ENCODE data around the gene MRPL37. TPM values are rescaled to one million over a fixed set of nuclear protein-coding genes. Genes with fewer than 3 reads are reported as not detected.

MRPL37 gene
- total RNA-seq, 1 experiment from 2014 or later = 138 TPM

DNA sequence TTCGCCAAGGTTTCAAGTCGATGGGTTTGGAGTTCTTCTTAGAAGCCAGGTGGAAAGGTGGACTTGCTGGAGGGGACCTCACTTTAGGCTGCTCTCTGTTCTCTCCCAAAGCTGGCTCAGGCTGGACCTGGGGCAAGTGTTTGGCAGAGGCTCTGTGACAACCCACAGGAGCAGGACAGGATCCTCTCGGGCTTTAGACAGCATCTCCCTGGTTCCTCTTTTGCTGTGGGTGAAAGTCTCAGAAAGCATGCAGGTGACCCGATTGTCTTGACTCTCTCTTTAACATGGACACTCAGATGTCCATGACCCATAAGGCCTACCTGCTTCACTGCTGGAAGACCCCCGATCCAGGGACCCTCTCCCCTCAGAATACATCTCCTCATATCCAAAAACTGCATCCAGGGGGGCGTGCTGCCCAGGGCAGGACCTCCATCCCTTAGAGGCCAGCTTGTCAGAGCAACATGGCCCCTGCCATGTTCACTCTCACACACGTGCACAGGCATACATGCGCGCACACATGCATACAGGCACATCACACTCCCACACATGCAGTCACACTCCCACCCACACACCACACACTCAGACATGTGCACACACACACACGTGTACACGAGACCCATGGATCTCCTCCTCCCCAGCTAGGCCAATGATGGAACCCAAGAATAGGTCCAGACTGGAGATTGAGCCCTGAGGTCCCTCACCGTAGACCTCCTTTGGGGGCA is 21.3 kb downstream of the MRPL37 start:
- H3K4me3 ChIP-seq (ENCODE audit: low read depth in 2 of 2, low read length in 2 of 2) = no peak overlapping the region
- intact Hi-C loops (cut with micrococcal nuclease; ENCODE audit: unreplicated experiment) = no loop called here
- DNase-seq (ENCODE audit: low read depth, low spot score) (no peak), ATAC-seq (no peak)
- no TSS peak for BruUV-seq (replicated peaks)
- no peak overlapping the region for H3K27ac ChIP-seq (ENCODE audit: low read length)
- H3K36me3 ChIP-seq (ENCODE audit: control insufficient read depth, insufficient read depth, low read length) = peaks cover 6% of the 10 kb centered on the region
- ChIA-PET CTCF (no interaction called here), POLR2A (interaction anchor here (0.6 kb wide), 1 partner anchor 32 kb away, joined by 3 read pairs; no protein-coding TSS in a partner anchor)
- H3K27me3 ChIP-seq (ENCODE audit: control insufficient read depth, insufficient read depth, low read length) = no peaks in the 10 kb centered on the region
- in situ Hi-C loops (cut with HindIII; ENCODE audit: low pct_unique_long_range_greater_than_20kb, low sequenced_read_pairs) = no loop called here
- no peaks in the 10 kb centered on the region for H3K9me3 ChIP-seq (ENCODE audit: control insufficient read depth, insufficient read depth, low read depth, low read length)
- H3K4me1 ChIP-seq (ENCODE audit: control insufficient read depth, insufficient read depth, low read length) = no peaks in the 10 kb centered on the region
- TF ChIP-seq, protein P1, sequence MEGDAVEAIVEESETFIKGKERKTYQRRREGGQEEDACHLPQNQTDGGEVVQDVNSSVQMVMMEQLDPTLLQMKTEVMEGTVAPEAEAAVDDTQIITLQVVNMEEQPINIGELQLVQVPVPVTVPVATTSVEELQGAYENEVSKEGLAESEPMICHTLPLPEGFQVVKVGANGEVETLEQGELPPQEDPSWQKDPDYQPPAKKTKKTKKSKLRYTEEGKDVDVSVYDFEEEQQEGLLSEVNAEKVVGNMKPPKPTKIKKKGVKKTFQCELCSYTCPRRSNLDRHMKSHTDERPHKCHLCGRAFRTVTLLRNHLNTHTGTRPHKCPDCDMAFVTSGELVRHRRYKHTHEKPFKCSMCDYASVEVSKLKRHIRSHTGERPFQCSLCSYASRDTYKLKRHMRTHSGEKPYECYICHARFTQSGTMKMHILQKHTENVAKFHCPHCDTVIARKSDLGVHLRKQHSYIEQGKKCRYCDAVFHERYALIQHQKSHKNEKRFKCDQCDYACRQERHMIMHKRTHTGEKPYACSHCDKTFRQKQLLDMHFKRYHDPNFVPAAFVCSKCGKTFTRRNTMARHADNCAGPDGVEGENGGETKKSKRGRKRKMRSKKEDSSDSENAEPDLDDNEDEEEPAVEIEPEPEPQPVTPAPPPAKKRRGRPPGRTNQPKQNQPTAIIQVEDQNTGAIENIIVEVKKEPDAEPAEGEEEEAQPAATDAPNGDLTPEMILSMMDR (IDR thresholded peaks at IDR 0.05) = no peak
- no peak for TF ChIP-seq TCF7L2 (IDR thresholded peaks at IDR 0.05; ENCODE audit: low read depth, low read length)
- TF ChIP-seq SIN3A (IDR thresholded peaks at IDR 0.05; ENCODE audit: borderline replicate concordance, insufficient read depth, low read depth, low read length) = no peak
- no peak for TF ChIP-seq POLR2AphosphoS5 (IDR thresholded peaks at IDR 0.05; ENCODE audit: low read depth, low read length)
- TF ChIP-seq, protein P2, sequence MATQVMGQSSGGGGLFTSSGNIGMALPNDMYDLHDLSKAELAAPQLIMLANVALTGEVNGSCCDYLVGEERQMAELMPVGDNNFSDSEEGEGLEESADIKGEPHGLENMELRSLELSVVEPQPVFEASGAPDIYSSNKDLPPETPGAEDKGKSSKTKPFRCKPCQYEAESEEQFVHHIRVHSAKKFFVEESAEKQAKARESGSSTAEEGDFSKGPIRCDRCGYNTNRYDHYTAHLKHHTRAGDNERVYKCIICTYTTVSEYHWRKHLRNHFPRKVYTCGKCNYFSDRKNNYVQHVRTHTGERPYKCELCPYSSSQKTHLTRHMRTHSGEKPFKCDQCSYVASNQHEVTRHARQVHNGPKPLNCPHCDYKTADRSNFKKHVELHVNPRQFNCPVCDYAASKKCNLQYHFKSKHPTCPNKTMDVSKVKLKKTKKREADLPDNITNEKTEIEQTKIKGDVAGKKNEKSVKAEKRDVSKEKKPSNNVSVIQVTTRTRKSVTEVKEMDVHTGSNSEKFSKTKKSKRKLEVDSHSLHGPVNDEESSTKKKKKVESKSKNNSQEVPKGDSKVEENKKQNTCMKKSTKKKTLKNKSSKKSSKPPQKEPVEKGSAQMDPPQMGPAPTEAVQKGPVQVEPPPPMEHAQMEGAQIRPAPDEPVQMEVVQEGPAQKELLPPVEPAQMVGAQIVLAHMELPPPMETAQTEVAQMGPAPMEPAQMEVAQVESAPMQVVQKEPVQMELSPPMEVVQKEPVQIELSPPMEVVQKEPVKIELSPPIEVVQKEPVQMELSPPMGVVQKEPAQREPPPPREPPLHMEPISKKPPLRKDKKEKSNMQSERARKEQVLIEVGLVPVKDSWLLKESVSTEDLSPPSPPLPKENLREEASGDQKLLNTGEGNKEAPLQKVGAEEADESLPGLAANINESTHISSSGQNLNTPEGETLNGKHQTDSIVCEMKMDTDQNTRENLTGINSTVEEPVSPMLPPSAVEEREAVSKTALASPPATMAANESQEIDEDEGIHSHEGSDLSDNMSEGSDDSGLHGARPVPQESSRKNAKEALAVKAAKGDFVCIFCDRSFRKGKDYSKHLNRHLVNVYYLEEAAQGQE (IDR thresholded peaks at IDR 0.05; ENCODE audit: insufficient read depth in 1 of 2, low read depth in 2 of 2, low read length in 1 of 2) = no peak

DNA sequence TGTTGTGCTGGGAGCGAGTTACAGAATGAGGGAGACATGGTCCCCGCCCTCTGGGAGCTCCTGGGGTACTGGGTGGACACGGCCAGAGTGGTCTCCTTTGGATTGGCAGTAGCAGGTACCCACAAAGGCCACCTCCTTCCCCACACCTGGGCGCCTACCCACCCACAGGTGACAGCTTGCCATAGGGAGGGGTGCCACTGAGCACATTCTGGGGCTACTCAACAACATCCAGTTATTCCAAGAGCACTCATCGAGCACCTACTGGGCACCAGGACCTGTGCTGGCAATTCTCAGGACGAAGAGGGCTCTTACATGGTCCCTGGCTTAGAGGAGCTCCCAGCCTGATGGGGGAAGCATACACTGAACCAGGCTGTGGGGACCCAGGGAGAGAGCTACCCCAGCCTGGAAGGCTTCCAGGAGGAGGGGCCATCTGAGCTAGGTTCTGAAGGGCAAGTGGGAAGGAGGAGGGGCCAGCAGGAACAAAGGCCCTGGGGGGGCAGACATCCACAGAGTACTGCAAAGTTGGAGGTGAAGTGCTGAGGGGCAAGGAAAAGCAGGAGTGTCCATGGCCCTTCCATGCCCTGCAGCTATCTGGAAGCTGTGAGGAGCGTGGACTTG is 22.0 kb downstream of the MRPL37 start:
- in situ Hi-C loops (cut with HindIII; ENCODE audit: low pct_unique_long_range_greater_than_20kb, low sequenced_read_pairs) (no loop called here), intact Hi-C loops (cut with micrococcal nuclease; ENCODE audit: unreplicated experiment) (no loop called here)
- ATAC-seq (no peak), DNase-seq (ENCODE audit: low read depth, low spot score) (no peak)
- BruUV-seq (replicated peaks) = no TSS peak
- H3K9me3 ChIP-seq (ENCODE audit: control insufficient read depth, insufficient read depth, low read depth, low read length) = no peaks in the 10 kb centered on the region
- POLR2A ChIA-PET = interaction anchor here (0.6 kb wide), 1 partner anchor 32 kb away, joined by 3 read pairs; no protein-coding TSS in a partner anchor
- CTCF ChIA-PET = interaction anchor here (0.5 kb wide), 1 partner anchor 277 kb away, joined by 3 read pairs; no protein-coding TSS in a partner anchor
- peaks cover 3% of the 10 kb centered on the region; the same call in 1 of the 2 replicates for H3K36me3 ChIP-seq (ENCODE audit: control insufficient read depth, insufficient read depth, low read length)
- TF ChIP-seq, protein P1 (IDR thresholded peaks at IDR 0.05) = no peak
- TF ChIP-seq TCF7L2 (IDR thresholded peaks at IDR 0.05; ENCODE audit: low read depth, low read length) (no peak), SIN3A (IDR thresholded peaks at IDR 0.05; ENCODE audit: borderline replicate concordance, insufficient read depth, low read depth, low read length) (no peak), POLR2AphosphoS5 (IDR thresholded peaks at IDR 0.05; ENCODE audit: low read depth, low read length) (no peak; the same call in 1 of the 2 replicates)
- TF ChIP-seq, protein P2 (IDR thresholded peaks at IDR 0.05; ENCODE audit: insufficient read depth in 1 of 2, low read depth in 2 of 2, low read length in 1 of 2) = no peak
- no peaks in the 10 kb centered on the region for H3K27me3 ChIP-seq (ENCODE audit: control insufficient read depth, insufficient read depth, low read length)
- H3K4me3 ChIP-seq (ENCODE audit: low read depth in 2 of 2, low read length in 2 of 2) = no peak overlapping the region
- no peaks in the 10 kb centered on the region for H3K4me1 ChIP-seq (ENCODE audit: control insufficient read depth, insufficient read depth, low read length)
- no peak overlapping the region for H3K27ac ChIP-seq (ENCODE audit: low read length)

All from Panc1 (cell line).